Measurements from ENCODE around the gene RESF1. TPM values are rescaled to one million over a fixed set of nuclear protein-coding genes. Genes with fewer than 3 reads are reported as not detected.

RESF1 gene
- total RNA-seq, 1 donor from 2014 or later, result 76.1 TPM

DNA sequence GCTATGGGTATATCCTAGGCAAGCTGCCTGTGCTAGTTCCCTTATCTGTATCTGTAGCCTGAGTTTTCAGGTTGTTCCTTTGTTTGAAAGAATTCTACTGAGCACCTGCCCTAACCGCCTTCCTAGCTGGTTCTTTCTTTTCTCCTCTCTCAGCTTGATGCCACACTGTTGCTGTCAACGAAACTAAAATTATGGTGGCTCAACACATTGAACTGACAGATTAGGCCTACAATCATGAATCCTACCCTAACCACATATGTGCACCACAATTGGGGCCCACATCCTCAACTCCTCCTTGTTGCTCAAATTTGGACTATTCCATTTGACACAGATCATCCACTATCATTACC is 36.2 kb upstream of the RESF1 start:
- Histone ChIP-seq H3K27ac (no peak overlapping the region), H3K9me3 (peaks cover 15% of the 10 kb centered on the region), H3K4me3 (no peak overlapping the region), H3K36me3 (no peaks in the 10 kb centered on the region), H3K4me1 (no peaks in the 10 kb centered on the region), H3K27me3 (no peaks in the 10 kb centered on the region)
- no peak for DNase-seq (ENCODE audit: extremely low spot score in 2 of 2)
- intact Hi-C loops (cut with DNase I), result no loop called here
- TF ChIP-seq CTCF (IDR thresholded peaks at IDR 0.05) (no peak), POLR2AphosphoS5 (IDR thresholded peaks at IDR 0.05; ENCODE audit: insufficient read depth in 1 of 2, low read depth in 1 of 2) (no peak)

DNA sequence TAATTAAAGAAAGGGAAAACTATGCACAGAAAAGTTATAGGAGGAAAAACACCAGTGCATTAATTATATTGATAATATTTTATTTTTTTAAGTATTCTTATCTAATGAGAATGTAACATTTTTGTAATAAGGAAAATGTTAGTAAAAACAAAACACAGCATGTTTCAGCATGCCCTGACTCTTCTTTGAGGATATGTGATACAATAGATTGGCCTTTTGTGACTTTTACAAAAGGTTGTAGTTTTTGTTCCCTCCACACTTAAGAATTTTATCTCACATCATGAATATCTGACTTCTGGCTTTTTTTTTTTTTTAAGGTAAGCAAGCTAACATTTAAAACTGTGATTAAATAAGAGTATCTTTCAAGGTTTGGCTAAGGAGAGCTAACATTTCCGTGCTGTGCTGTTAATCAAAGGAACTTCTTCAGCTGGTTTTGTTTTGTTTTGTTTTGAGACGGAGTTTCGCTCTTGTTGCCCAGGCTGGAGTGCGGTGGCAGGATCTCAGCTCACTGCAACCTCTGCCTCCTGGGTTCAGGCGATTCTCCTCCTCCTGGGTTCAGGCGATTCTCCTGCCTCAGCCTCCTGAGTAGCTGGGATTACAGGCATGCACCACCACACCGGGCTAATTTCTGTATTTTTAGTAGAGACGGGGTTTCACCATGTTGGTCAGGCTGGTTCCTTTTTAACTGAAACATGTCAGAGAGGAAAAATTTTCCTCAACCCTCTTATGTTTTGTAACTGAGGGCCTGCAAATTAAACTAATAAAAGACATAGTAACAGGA is 30.8 kb upstream of the RESF1 start:
- no peak for TF ChIP-seq POLR2A (IDR thresholded peaks at IDR 0.05)
- no peak for TF ChIP-seq CTCF (IDR thresholded peaks at IDR 0.05)
- no peak for TF ChIP-seq POLR2AphosphoS5 (IDR thresholded peaks at IDR 0.05; ENCODE audit: insufficient read depth in 1 of 2, low read depth in 1 of 2)
- no peaks in the 10 kb centered on the region for H3K4me1 ChIP-seq
- intact Hi-C loops (cut with DNase I), result no loop called here
- no peak overlapping the region for H3K27ac ChIP-seq
- H3K36me3 ChIP-seq, result no peaks in the 10 kb centered on the region
- H3K9me3 ChIP-seq, result peaks cover 3% of the 10 kb centered on the region
- H3K27me3 ChIP-seq, result no peaks in the 10 kb centered on the region
- no peak overlapping the region for H3K4me3 ChIP-seq
- no peak for DNase-seq (ENCODE audit: extremely low spot score in 2 of 2)

- intact Hi-C loops (cut with DNase I), result no loop called here
- no peaks in the 10 kb centered on the region for H3K9me3 ChIP-seq
- no peak overlapping the region for H3K27ac ChIP-seq
- no peaks in the 10 kb centered on the region for H3K27me3 ChIP-seq
- H3K4me3 ChIP-seq, result no peak overlapping the region
- TF ChIP-seq POLR2A (IDR thresholded peaks at IDR 0.05), result no peak
- no peak for TF ChIP-seq CTCF (IDR thresholded peaks at IDR 0.05)
- TF ChIP-seq POLR2AphosphoS5 (IDR thresholded peaks at IDR 0.05; ENCODE audit: insufficient read depth in 1 of 2, low read depth in 1 of 2), result no peak
- DNase-seq (ENCODE audit: extremely low spot score in 2 of 2), result no peak
- H3K36me3 ChIP-seq, result no peaks in the 10 kb centered on the region
- no peaks in the 10 kb centered on the region for H3K4me1 ChIP-seq
These were observed 30.1 kb upstream of the RESF1 start for GRCh38 chr12:31929027-31929526.

DNA sequence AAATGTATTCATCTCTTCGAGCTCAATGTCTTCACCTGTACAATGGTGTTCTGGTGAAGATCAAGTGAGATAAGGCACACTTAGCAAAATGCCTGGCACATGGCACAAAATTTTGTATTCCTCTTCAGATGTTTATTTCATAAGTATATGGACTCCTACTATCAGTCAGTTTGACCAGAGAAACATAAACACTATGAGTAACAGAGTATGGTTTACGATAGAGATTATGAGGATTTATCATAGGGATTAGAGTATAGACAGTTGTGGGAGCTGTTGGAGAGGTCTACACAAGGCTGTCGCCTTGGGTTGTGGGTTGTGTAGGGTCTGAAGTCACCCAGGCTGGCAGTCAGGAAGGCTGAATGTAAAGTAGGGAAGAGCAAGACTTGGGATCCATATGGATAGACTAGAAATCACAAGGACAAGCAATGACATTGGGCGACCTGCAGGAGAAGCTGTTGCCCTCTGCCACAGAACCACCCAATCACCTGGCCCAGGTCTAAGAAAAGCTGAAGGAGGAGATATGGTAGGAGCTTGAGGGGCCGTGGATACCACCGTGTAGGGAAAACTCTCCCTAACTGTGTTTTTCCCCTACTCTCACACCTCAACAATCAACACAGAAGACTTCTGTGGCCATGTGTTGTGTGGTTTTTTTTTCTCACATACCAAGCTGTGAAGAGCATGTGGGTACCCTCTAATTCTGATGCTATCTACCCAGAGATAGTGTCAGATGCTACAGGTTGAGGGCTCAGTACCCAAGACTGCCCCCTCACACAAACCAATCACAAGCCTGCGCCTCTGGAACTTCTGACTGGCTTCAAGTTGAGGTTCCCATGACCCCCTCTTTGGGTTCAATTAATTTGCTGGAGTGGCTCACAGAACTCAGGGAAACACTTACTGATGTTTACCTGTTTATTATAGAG is 27.2 kb upstream of the RESF1 start:
- H3K4me3 ChIP-seq, result no peak overlapping the region
- DNase-seq (ENCODE audit: extremely low spot score in 2 of 2), result no peak
- no peaks in the 10 kb centered on the region for H3K27me3 ChIP-seq
- TF ChIP-seq POLR2AphosphoS5 (IDR thresholded peaks at IDR 0.05; ENCODE audit: insufficient read depth in 1 of 2, low read depth in 1 of 2) (no peak), POLR2A (IDR thresholded peaks at IDR 0.05) (no peak), CTCF (IDR thresholded peaks at IDR 0.05) (no peak)
- H3K9me3 ChIP-seq, result no peaks in the 10 kb centered on the region
- intact Hi-C loops (cut with DNase I), result no loop called here
- H3K36me3 ChIP-seq, result no peaks in the 10 kb centered on the region
- no peaks in the 10 kb centered on the region for H3K4me1 ChIP-seq
- H3K27ac ChIP-seq, result no peak overlapping the region
